GM11168 (cell line): ENCODE data around the gene PXDN.
"Not testable (repeated sequence)": the region's sequence is repeated elsewhere in the genome, so short reads cannot be mapped to it uniquely, and the experiment has no call there.

Experiments
- in situ Hi-C: fragments of 300-500 bp; cut with MboI; formaldehyde crosslinking; loops from one replicate; pipeline ENCODE4 v1.12.0; 2022; ENCODE audit warnings: low sequenced_read_pairs; ENCODE audit not compliant: unreplicated experiment

PXDN gene

GRCh38 chr2:1742681-1743395, 1.5 kb downstream of the PXDN start:
- in situ Hi-C loops = no loop called here

- in situ Hi-C loops = no loop called here
Measured at GRCh38 chr2:1742301-1742680, 2.0 kb downstream of the PXDN start.

- in situ Hi-C loops = no loop called here
Measured at GRCh38 chr2:1741851-1742250, 2.5 kb downstream of the PXDN start.

GRCh38 chr2:1740716-1741589, 3.4 kb downstream of the PXDN start:
- in situ Hi-C loops = no loop called here

GRCh38 chr2:1739961-1740715, 4.2 kb downstream of the PXDN start:
- in situ Hi-C loops = no loop called here

- in situ Hi-C loops = no loop called here
Measured at GRCh38 chr2:1739322-1739957, 4.9 kb downstream of the PXDN start.

GRCh38 chr2:1738646-1739302, 5.5 kb downstream of the PXDN start:
- in situ Hi-C loops = no loop called here

- in situ Hi-C loops = no loop called here
Measured at GRCh38 chr2:1738163-1738562, 6.2 kb downstream of the PXDN start.

GRCh38 chr2:1736997-1737480, 7.3 kb downstream of the PXDN start:
- in situ Hi-C loops = no loop called here

GRCh38 chr2:1736045-1736444, 8.3 kb downstream of the PXDN start:
- in situ Hi-C loops = no loop called here

- in situ Hi-C loops = not testable (repeated sequence)
Measured at GRCh38 chr2:1733298-1733697, 11.0 kb downstream of the PXDN start.

GRCh38 chr2:1731963-1732768, 12.1 kb downstream of the PXDN start:
- in situ Hi-C loops = no loop called here

GRCh38 chr2:1731447-1731962, 12.8 kb downstream of the PXDN start:
- in situ Hi-C loops = no loop called here

GRCh38 chr2:1730015-1730927, 14.0 kb downstream of the PXDN start:
- in situ Hi-C loops = no loop called here

GRCh38 chr2:1729242-1729641, 15.1 kb downstream of the PXDN start:
- in situ Hi-C loops = no loop called here

- in situ Hi-C loops = no loop called here
Measured at GRCh38 chr2:1728821-1729220, 15.5 kb downstream of the PXDN start.

- in situ Hi-C loops = no loop called here
Measured at GRCh38 chr2:1727796-1728474, 16.4 kb downstream of the PXDN start.
